ENCODE data around the gene ADRA2A. TPM values are rescaled to one million over a fixed set of nuclear protein-coding genes. Genes with fewer than 3 reads are reported as not detected.

The ADRA2A gene
- total RNA-seq, 1 donor from 2014 or later, result 23.5 TPM

GRCh38 chr10:111101796-111102195, 25.0 kb downstream of the ADRA2A start:
- DNase-seq (ENCODE audit: low spot score in 2 of 2), result no peak
- H3K27me3 ChIP-seq, result no peaks in the 10 kb centered on the region
- no peaks in the 10 kb centered on the region for H3K4me1 ChIP-seq
- no peak overlapping the region for H3K27ac ChIP-seq
- H3K4me3 ChIP-seq, result no peak overlapping the region
- TF ChIP-seq, protein P1, sequence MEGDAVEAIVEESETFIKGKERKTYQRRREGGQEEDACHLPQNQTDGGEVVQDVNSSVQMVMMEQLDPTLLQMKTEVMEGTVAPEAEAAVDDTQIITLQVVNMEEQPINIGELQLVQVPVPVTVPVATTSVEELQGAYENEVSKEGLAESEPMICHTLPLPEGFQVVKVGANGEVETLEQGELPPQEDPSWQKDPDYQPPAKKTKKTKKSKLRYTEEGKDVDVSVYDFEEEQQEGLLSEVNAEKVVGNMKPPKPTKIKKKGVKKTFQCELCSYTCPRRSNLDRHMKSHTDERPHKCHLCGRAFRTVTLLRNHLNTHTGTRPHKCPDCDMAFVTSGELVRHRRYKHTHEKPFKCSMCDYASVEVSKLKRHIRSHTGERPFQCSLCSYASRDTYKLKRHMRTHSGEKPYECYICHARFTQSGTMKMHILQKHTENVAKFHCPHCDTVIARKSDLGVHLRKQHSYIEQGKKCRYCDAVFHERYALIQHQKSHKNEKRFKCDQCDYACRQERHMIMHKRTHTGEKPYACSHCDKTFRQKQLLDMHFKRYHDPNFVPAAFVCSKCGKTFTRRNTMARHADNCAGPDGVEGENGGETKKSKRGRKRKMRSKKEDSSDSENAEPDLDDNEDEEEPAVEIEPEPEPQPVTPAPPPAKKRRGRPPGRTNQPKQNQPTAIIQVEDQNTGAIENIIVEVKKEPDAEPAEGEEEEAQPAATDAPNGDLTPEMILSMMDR (IDR thresholded peaks at IDR 0.05), result no peak
- H3K9me3 ChIP-seq, result no peaks in the 10 kb centered on the region
- H3K36me3 ChIP-seq, result no peaks in the 10 kb centered on the region
- intact Hi-C loops (cut with DNase I), result no loop called here

- Histone ChIP-seq H3K27ac (no peak overlapping the region), H3K27me3 (no peaks in the 10 kb centered on the region), H3K4me3 (no peak overlapping the region), H3K36me3 (no peaks in the 10 kb centered on the region), H3K9me3 (no peaks in the 10 kb centered on the region), H3K4me1 (no peaks in the 10 kb centered on the region)
- no peak for DNase-seq (ENCODE audit: low spot score in 2 of 2)
- intact Hi-C loops (cut with DNase I), result no loop called here
- TF ChIP-seq, protein P1 (IDR thresholded peaks at IDR 0.05), result no peak
These were observed 25.6 kb downstream of the ADRA2A start for GRCh38 chr10:111102359-111102837.

DNA sequence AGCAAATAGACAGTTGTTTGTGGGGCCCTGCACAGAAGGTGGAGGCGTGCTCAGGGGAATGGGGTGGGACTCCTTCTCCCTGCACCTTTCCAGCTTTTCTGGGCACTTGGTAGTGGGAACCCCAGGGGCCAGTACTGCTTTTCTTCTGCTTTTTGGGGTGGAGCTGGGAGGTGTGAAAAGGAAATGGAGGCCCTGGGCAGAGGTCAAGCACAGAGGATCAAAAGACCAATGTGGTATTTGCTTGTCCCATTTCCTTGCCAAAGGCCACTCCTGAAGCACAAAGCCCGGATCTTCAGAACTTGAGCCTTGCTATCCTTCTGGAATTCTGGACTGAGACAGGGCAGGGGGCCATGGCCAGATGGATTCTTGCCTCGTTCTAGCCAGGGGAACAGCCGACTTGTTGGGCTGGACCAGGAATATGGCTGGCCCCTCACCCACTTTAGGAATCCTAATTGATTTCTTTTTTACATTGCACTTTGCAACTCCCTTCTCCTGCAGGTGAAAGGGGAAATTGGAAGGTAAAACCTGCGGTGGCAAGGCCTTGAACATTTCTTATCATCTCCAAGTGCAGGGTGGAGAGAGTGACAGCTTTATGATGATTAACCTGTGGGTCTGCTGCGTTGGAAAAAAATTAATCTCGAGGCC, 26.5 kb downstream of the ADRA2A start:
- no peaks in the 10 kb centered on the region for H3K9me3 ChIP-seq
- no peak overlapping the region for H3K4me3 ChIP-seq
- intact Hi-C loops (cut with DNase I), result no loop called here
- H3K36me3 ChIP-seq, result no peaks in the 10 kb centered on the region
- DNase-seq (ENCODE audit: low spot score in 2 of 2), result no peak
- no peaks in the 10 kb centered on the region for H3K27me3 ChIP-seq
- no peaks in the 10 kb centered on the region for H3K4me1 ChIP-seq
- TF ChIP-seq, protein P1 (IDR thresholded peaks at IDR 0.05), result no peak
- H3K27ac ChIP-seq, result no peak overlapping the region

DNA sequence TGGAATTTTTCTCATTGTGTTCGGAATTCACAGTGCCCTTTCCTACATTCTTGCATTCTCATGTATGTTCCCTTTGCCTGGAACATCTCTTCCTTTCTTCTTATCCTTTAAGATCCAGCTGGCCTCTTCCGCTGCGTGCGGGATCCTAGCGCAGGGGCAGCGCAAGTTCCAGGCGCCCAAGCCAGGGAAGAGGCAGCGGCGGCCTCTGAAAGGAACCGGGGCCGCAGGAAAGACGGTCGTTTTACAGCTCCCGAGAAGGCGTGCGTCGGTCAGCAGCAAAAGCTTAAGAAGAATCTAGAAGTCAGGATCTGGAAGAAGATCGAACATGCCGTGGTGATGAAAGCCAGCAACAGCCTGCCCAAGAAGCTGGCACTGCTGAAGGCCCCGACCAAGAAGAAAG, 28.0 kb downstream of the ADRA2A start:
- no peaks in the 10 kb centered on the region for H3K9me3 ChIP-seq
- H3K27ac ChIP-seq, result no peak overlapping the region
- no peaks in the 10 kb centered on the region for H3K36me3 ChIP-seq
- no peak for DNase-seq (ENCODE audit: low spot score in 2 of 2)
- TF ChIP-seq, protein P1 (IDR thresholded peaks at IDR 0.05), result no peak
- H3K4me1 ChIP-seq, result no peaks in the 10 kb centered on the region
- intact Hi-C loops (cut with DNase I), result no loop called here
- no peak overlapping the region for H3K4me3 ChIP-seq
- no peaks in the 10 kb centered on the region for H3K27me3 ChIP-seq

DNA sequence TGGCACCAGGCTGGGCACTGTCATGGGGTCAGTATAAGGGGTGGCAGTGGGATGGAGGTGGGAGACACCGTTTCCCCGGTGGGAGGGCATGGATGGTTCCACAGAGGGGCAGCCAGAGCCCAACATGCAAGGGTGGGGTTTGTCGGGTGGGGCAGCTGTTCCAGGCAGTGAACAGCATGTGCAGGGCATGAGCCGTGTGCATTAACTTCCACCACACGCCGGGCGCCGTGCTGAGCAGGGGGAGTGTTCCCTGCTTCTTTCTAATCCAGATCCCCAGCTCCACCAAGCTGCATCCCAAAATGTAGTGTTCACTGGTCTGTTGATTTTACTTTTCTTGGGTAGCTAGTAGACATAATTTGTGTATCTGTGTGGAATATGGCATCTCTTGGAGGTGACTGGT, 29.3 kb downstream of the ADRA2A start:
- Histone ChIP-seq H3K4me3 (no peak overlapping the region), H3K4me1 (no peaks in the 10 kb centered on the region), H3K27me3 (no peaks in the 10 kb centered on the region), H3K9me3 (no peaks in the 10 kb centered on the region), H3K27ac (no peak overlapping the region), H3K36me3 (no peaks in the 10 kb centered on the region)
- intact Hi-C loops (cut with DNase I), result no loop called here
- no peak for DNase-seq (ENCODE audit: low spot score in 2 of 2)
- TF ChIP-seq, protein P1 (IDR thresholded peaks at IDR 0.05), result no peak

GRCh38 chr10:111107023-111107422, 30.2 kb downstream of the ADRA2A start:
- no peak for DNase-seq (ENCODE audit: low spot score in 2 of 2)
- H3K4me3 ChIP-seq, result no peak overlapping the region
- no peaks in the 10 kb centered on the region for H3K27me3 ChIP-seq
- no peaks in the 10 kb centered on the region for H3K36me3 ChIP-seq
- H3K4me1 ChIP-seq, result no peaks in the 10 kb centered on the region
- H3K27ac ChIP-seq, result no peak overlapping the region
- no peaks in the 10 kb centered on the region for H3K9me3 ChIP-seq
- TF ChIP-seq, protein P1 (IDR thresholded peaks at IDR 0.05), result no peak
- intact Hi-C loops (cut with DNase I), result no loop called here

All from ascending aorta (tissue), 2 donors.